Measurements from ENCODE around the gene COMMD9. TPM values are rescaled to one million over a fixed set of nuclear protein-coding genes. Genes with fewer than 3 reads are reported as not detected.

COMMD9 gene
- total and polyA plus RNA-seq, 2 donors from 2014 or later: 64.7 to 182 TPM

DNA sequence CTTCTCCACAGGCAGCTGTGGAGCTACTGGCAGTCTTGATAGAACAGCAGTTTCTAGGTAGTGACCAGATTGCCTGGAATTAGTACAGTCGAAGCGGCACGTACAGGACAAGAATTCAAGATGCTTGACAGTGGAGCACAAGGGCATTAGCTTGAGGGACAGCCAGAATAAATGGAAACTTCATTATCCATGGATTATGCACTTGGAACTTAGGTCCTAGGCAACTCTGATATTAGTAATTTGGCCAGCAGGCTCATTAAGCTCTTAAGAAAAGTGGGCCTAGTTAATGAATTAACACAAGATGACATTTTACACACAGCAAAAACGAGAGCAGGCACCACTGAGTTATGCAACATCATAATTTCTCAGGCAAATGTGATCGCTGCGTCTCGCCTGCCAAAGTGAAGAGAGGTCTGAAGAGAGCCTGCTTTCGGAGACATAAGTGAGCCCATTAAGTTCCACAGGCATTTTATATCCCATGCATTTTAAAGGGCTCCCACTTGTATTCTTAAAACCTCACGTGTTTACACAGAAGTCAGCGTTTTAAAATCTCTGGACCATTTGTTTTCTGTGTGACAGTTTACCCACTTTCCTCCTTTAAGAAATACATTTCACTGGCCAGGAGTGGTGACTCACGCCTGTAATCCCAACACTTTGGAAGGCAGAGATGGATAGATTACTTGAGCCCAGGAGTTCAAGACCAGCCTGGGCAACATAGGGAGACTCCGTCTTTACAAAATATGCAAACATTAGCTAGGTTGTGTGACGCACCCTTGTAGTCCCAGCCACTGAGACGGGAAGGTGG is 66.2 kb downstream of the COMMD9 start:
- Histone ChIP-seq H3K27ac (ENCODE audit: low read depth in 2 of 2, low read length in 2 of 2) (peak overlapping the region in 1 of 2 donors; percentile 66), H3K36me3 (ENCODE audit: control insufficient read depth in 2 of 3, insufficient read depth in 3 of 3, low read length in 3 of 3) (no peaks in the 10 kb centered on the region), H3K4me1 (ENCODE audit: control insufficient read depth in 2 of 3, insufficient read depth in 2 of 3, low read depth in 1 of 3, low read length in 3 of 3) (peaks cover 2 to 7% (median 2%) of the 10 kb centered on the region in 3 donors), H3K27me3 (ENCODE audit: control insufficient read depth, insufficient read depth, low read length) (no peaks in the 10 kb centered on the region), H3K9ac (ENCODE audit: low read length in 3 of 3) (peak overlapping the region in 1 of 3 donors; percentile 6), H3K9me3 (ENCODE audit: control insufficient read depth in 2 of 3, insufficient read depth in 1 of 3, low read length in 3 of 3) (no peaks in the 10 kb centered on the region), H3K4me3 (ENCODE audit: low read length in 3 of 3) (peak overlapping the region in 1 of 3 donors; percentile 16)
- DNase-seq (no peak), FAIRE-seq (no peak)
- TF ChIP-seq, protein P1, sequence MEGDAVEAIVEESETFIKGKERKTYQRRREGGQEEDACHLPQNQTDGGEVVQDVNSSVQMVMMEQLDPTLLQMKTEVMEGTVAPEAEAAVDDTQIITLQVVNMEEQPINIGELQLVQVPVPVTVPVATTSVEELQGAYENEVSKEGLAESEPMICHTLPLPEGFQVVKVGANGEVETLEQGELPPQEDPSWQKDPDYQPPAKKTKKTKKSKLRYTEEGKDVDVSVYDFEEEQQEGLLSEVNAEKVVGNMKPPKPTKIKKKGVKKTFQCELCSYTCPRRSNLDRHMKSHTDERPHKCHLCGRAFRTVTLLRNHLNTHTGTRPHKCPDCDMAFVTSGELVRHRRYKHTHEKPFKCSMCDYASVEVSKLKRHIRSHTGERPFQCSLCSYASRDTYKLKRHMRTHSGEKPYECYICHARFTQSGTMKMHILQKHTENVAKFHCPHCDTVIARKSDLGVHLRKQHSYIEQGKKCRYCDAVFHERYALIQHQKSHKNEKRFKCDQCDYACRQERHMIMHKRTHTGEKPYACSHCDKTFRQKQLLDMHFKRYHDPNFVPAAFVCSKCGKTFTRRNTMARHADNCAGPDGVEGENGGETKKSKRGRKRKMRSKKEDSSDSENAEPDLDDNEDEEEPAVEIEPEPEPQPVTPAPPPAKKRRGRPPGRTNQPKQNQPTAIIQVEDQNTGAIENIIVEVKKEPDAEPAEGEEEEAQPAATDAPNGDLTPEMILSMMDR (IDR thresholded peaks at IDR 0.05; ENCODE audit: borderline replicate concordance, extremely low read depth, insufficient read depth): no peak
- intact Hi-C loops (cut with DNase I): no loop called here

Other genes starting within 250 kb of the COMMD9 start
- 17.5 TPM for gene PRR5L, start 6.9 kb upstream of the COMMD9 start, total RNA-seq
- 6.3 TPM for gene PRR5L, start 6.9 kb upstream of the COMMD9 start, polyA plus RNA-seq (ENCODE audit: insufficient read depth, low read depth, low replicate concordance)
- gene TRAF6, start 220.8 kb upstream of the COMMD9 start, total RNA-seq: 16.5 TPM
- 4.0 TPM for gene TRAF6, start 220.8 kb upstream of the COMMD9 start, polyA plus RNA-seq (ENCODE audit: insufficient read depth, low read depth, low replicate concordance)